HS-5 (cell line): ENCODE results near the gene MED12L.

ENCODE experiments used
- DNase-seq: peaks from one replicate; pipeline ENCODE4 v3.0.0-alpha.2; 2012; ENCODE audit warnings: low read depth

MED12L gene

GRCh38 chr3:151415289-151415688 lies 329.8 kb downstream of the MED12L start:
- no peak for DNase-seq

DNA sequence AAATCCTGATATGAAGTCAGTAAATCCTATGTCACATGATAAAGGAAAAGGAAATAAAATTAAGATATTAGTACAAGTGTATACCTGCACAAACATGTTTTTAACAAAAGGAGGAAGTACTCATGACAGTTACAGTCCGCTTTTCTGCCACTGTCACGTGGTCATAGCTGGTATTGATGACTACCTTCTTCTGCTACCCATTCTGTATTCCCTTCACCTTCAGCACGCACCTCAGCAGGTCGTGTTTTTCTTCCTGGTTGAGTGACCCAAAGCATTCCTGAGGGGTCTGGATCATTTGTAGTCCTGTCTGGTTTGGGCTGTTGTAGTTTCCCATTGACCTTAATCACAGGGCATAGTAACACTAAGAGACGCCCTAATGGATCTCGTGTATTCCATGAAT lies 334.3 kb downstream of the MED12L start:
- no peak for DNase-seq

DNA sequence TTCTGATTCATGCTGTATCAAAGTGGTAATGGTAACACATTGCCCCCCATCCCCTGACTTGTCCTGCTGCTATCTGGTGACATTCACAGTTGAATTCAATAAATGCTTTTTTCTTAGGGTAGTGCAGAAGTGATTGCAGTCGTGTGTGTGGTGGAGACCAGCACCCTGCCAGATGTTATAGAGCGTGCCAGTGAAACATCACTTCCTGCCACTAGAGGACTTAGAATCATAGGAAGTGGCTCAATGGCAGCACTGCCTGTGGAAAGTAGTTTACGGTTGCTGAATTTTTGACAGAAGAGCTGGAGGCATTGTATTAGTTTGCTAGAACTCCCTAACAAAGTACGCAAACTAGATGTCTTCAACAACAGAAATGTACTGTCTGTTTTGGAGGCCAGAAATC lies 336.5 kb downstream of the MED12L start:
- DNase-seq: no peak

GRCh38 chr3:151423091-151423490 lies 337.6 kb downstream of the MED12L start:
- DNase-seq: no peak

DNA sequence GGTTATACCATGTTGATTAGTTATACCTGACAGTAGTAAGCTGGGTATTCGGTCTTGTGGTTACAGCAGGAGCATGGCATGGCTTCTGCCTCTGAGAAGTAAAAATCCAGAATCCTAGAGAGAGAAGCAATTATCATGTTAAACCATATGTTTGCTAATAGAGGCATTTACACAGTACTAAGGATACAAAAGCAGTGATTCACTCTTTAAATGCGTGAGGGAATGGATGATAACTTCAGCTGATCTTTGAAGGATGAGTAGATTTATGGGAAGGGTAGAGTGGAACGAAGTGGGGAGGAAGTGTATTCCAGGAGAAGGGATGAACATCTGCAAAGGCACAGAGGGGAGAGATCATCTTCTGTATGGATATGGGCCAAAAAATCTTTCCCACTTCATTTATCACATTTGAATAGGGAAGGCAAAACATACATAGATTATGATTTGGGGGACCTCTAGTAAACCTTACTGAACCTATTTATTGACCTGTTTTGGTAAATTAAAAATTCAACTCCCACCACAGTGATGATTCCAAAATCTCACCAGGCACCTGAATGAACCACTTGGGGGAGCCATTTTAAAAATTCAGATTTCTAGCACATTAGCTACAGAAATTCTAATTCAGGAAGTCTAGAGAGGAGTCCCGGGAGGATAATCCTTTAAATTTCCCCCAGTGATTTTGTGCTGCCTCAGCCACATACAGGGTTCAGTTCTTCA lies 340.3 kb downstream of the MED12L start:
- DNase-seq: no peak

DNA sequence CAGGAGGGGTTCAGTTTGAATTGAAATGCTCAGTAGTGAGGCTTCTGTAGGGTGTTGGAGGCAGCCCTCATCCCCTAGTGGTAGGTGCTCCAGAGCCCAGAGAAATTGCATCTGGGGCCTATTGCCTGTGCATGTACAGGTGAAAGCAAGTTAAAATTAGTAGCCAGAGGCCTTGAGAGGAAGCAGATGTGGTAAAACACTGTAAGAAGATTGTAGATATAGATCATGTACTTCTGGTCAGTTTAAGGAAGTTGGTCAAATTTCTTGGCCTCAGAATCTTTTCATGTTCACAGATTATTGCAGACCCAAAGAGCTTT lies 340.8 kb downstream of the MED12L start:
- DNase-seq: no peak

DNA sequence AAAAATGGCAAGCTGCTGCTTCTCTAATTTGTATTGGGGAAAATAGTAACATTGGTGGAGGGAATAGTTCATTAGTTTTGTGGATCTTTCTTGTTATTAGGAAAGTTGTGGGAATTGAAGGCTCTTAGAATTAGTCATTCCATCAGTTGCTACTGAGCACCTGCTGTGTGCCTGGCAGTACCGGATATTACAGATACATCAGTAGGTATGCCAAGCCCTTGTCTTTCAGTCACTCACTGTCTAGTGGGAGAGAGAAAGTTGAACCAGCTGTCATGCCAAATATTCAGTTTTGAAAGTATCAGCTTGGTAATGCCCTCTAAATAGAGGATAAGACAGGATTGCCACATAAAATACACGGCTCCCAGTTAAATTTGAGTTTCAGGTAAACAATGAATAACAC lies 342.9 kb downstream of the MED12L start:
- no peak for DNase-seq

DNA sequence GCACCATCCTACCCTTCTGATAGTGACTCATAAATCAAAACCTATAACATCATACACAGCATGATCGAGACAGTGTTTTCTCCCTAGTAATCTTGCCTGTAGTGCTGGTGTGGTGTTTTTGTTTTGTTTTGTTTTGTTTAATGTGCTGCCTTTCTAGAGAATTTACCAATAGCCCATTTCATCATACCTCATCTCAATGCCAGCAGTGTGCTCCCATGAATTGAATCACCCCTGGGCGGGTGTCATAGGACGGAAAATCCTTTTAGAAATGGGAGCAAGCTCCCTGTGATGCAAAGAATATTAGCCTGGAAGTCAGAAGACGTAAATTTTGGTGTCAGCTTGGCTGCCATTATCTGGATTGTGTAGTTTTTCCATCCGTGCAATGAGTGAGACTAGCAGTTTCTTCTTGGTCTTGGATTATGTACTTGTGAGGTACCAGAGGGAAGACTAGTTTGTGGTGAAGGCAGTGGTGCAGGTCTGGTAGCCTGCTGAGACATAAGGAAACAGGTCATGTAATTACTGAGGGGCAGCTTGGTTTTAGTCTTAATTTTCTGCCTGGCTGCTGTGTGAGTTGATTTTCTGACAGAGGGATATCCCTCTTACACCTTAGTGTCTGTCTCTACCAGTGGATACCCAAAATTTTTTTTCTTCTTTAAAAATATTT lies 345.5 kb downstream of the MED12L start:
- DNase-seq: no peak

DNA sequence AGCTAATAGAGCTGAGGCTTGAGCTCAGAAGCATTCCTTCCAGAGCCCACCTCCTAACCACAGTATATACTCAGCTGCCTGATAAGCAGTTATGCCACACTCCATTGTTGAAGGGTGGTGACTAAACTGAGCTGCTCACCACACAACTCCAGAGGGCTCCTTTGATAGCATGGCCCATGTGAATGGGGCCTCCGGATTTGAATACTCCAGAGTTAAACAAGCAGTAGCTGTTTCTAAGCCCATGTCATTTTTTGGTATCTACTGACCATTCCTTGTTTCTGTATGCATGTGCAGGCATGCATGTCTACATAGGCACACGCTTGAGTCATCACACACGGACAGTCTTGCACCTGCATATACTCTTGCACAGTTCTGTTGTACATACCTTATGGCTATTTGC lies 346.5 kb downstream of the MED12L start:
- peak; percentile 61 for DNase-seq

GRCh38 chr3:151432616-151433372 lies 347.3 kb downstream of the MED12L start:
- DNase-seq: no peak

DNA sequence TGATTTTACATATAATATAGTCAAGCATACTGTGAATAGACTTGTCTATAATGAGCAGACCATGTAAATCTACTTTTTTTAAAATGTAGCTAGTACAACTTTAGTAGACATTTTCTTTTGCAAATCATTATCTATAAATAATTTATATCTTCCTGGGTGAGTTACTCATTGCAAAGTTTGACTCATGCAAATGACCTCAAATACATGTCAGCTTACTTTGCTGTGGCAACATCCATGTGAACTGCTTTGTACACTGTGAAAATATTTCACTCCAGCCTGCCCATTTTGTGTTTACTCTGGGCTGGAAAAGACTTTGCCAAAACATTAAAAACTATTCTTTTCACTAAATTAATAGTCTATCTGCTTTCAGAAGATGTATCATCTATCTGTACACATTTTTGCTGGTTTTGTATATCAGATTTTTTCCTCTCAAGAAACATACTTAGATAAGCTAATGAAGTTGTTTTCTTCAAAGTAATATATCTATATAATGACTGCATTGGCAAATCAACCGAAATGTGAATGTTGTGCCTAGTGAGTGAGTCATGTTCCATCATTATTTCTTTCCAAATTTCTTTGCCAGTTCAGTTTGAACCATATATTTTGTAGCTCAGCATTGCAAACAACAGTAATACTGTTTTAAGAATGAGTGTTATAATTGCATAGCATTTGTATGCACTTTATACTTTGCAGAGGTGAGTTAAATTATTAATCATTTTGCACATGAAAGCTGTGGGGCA lies 348.9 kb downstream of the MED12L start:
- peak; percentile 73 for DNase-seq

- no peak for DNase-seq
Measured at GRCh38 chr3:151436675-151437446, 351.4 kb downstream of the MED12L start.

- no peak for DNase-seq
Measured at GRCh38 chr3:151437906-151438305, 352.4 kb downstream of the MED12L start.

GRCh38 chr3:151439652-151440125 lies 354.2 kb downstream of the MED12L start:
- peak; percentile 53 for DNase-seq

- no peak for DNase-seq
Measured at GRCh38 chr3:151440940-151441339, 355.5 kb downstream of the MED12L start.

GRCh38 chr3:151443583-151443982 lies 358.1 kb downstream of the MED12L start:
- no peak for DNase-seq

GRCh38 chr3:151445273-151446001 lies 360.0 kb downstream of the MED12L start:
- DNase-seq: peak; percentile 84

DNA sequence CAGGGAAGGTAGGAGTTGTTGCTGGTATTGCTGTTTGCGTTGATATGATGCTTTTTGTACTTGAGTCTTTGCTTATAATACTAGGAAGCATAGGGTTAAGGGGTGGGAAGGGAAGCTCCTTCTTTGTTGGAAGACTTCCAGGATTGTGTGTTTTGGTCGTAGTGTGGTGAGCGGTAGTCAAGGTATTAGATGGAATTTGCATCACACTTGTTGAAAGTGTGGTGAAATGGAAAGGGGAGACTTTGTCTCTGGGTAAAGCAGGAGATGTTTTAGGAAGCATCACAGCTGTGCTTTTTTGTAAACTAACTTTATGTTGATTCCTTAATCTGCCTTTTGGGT lies 360.5 kb downstream of the MED12L start:
- DNase-seq: no peak

DNA sequence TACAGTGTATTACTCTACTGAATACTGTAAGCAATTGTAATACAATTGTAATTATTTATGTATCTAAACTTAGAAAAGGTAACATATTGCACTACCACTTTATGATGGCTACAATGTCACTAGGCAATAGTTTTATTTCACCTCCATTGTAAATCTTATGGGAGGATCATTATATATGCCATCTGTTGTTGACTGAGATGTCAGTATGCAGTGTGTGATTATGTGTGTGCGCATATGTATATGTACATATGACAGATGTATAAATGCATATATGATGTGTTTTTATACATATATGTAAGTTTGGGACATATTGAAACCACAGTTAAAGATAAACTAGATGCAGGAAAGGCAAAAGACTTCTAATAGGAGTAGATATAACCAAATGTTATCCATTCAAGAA lies 366.9 kb downstream of the MED12L start:
- DNase-seq: no peak

DNA sequence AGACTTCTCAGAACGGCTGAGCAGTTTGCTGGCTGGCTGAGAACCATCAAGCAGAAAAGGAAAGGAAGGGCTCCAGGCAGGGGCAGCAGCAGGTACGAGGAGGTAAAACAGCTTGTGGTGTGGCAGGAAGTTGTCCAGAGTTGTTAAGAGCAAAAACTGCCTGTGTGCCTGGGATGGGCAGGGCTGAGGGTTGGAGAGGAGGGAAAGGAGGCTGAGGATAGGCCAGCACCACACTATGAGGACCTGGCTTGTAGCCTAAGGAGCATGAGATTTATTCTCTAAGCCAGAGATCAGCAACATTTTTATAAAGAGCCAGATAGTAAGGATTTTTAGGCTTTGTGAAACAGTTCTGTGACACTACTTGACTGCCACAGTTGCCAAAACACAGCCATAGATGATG lies 367.4 kb downstream of the MED12L start:
- no peak for DNase-seq

- DNase-seq: no peak
Measured at GRCh38 chr3:151456065-151456464, 370.6 kb downstream of the MED12L start.
